HepG2 (cell line): Measurements from ENCODE around the gene SLC13A3. TPM values are rescaled to one million over a fixed set of nuclear protein-coding genes. Genes with fewer than 3 reads are reported as not detected.
A peak's percentile ranks its signal among the peaks of the same experiment; 100 is the strongest.

Source experiments
- GFI1 ChIP-seq: sonication (generic); formaldehyde crosslinking; IDR thresholded peaks from 2 replicates; pipeline ENCODE4 v1.5.0; 2020; ENCODE audit warnings: missing genetic modification reagents, mild to moderate bottlenecking, borderline replicate concordance
- NR2F6 ChIP-seq, 2 experiments: IDR thresholded peaks; 2 replicates each; pipeline ENCODE4 v1.6.1; 2016; ENCODE audit warnings: antibody characterized with exemption in 1 of 2, mild to moderate bottlenecking in 1 of 2
- RARA ChIP-seq: IDR thresholded peaks from 2 replicates; pipeline ENCODE4 v1.6.1; 2016; ENCODE audit warnings: missing genetic modification reagents, missing compliant biosample characterization
- SMC3 ChIP-seq: IDR thresholded peaks from 2 replicates; pipeline ENCODE4 v1.6.1; 2011; ENCODE audit warnings: low read length, improper control_type of control experiment
- SRSF4 ChIP-seq: fragments of 200-400 bp; formaldehyde crosslinking; IDR thresholded peaks from one replicate; pipeline ENCODE4 v1.6.1; 2018; ENCODE audit warnings: mild to moderate bottlenecking, low read depth, low read length, moderate library complexity; ENCODE audit not compliant: poor library complexity, severe bottlenecking
- TBL1XR1 ChIP-seq: fragments of 150-350 bp; IDR thresholded peaks from 2 replicates; pipeline ENCODE4 v1.6.1; 2014; ENCODE audit warnings: borderline replicate concordance, low read length; ENCODE audit not compliant: partially characterized antibody
- ZBTB3 ChIP-seq: sonication (generic); formaldehyde crosslinking; IDR thresholded peaks from 2 replicates; pipeline ENCODE4 v1.4.0; 2020; ENCODE audit warnings: low read depth, mild to moderate bottlenecking, moderate library complexity, missing genetic modification reagents, borderline replicate concordance
- ZNF101 ChIP-seq: sonication (generic); formaldehyde crosslinking; IDR thresholded peaks from 2 replicates; pipeline ENCODE4 v1.4.0; 2020; ENCODE audit warnings: mild to moderate bottlenecking, low read depth, missing genetic modification reagents, borderline replicate concordance
- ZNF124 ChIP-seq: sonication (generic); formaldehyde crosslinking; IDR thresholded peaks from 2 replicates; pipeline ENCODE4 v1.4.0; 2020; ENCODE audit warnings: missing genetic modification reagents
- ZNF557 ChIP-seq: sonication (generic); formaldehyde crosslinking; IDR thresholded peaks from 2 replicates; pipeline ENCODE4 v1.4.0; 2020; ENCODE audit warnings: missing genetic modification reagents
- ZSCAN21 ChIP-seq: sonication (generic); formaldehyde crosslinking; IDR thresholded peaks from 2 replicates; pipeline ENCODE4 v1.8.0; 2022; ENCODE audit warnings: mild to moderate bottlenecking, missing genetic modification reagents, moderate library complexity, borderline replicate concordance
- ZSCAN25 ChIP-seq: sonication (generic); formaldehyde crosslinking; IDR thresholded peaks from 2 replicates; pipeline ENCODE4 v1.8.0; 2022; ENCODE audit warnings: mild to moderate bottlenecking, missing genetic modification reagents
- polyA plus RNA-seq, 8 experiments: library from polyadenylated mRNA; depleted of rRNA in 3 of 8; stranded (reverse) in 7 of 8; unstranded in 1 of 8; fragments of >200 nt; fragmentation: Illumina TruSeq in 4 of 8; extraction: Trizol in 4 of 8; gene quantifications; 2 replicates each; pipeline versions ENCODE4 v1.2.1 to v1.2.3, GENCODE V29; 2011 to 2016; ENCODE audit warnings: low read depth in 4 of 8, missing spikeins in 1 of 8, mixed read lengths in 1 of 8; ENCODE audit not compliant: insufficient read depth in 1 of 8
- total RNA-seq, 5 experiments: library from RNA; depleted of rRNA; stranded (reverse); fragments of >200 nt; fragmentation: Illumina TruSeq; extraction: Trizol; gene quantifications; 2 replicates each; pipeline ENCODE4 v1.2.3, GENCODE V29; 2016; ENCODE audit warnings: low read depth in 1 of 5
- TF ChIP-seq, protein P1 (sequence below), 2 experiments: IDR thresholded peaks; 2 replicates each; pipeline ENCODE4 v1.6.1; 2011 to 2012; ENCODE audit warnings: low read length in 2 of 2, borderline replicate concordance in 1 of 2, low read depth in 1 of 2, mild to moderate bottlenecking in 1 of 2, moderate library complexity in 1 of 2
- TF ChIP-seq, protein P2 (sequence below): sonication (generic); formaldehyde crosslinking; IDR thresholded peaks from 2 replicates; pipeline ENCODE4 v1.5.0; 2020; ENCODE audit warnings: mild to moderate bottlenecking, missing genetic modification reagents, borderline replicate concordance
- TF ChIP-seq, protein P3 (sequence below): sonication (generic); formaldehyde crosslinking; IDR thresholded peaks from 2 replicates; pipeline ENCODE4 v1.5.1; 2020; ENCODE audit warnings: missing genetic modification reagents, mild to moderate bottlenecking, borderline replicate concordance

SLC13A3 gene
- total and polyA plus RNA-seq, 2 of the 13 experiments (the other 11 are each of a cell fraction or from before 2014, with no cell fraction given) = 66.5 to 76.0 TPM

DNA sequence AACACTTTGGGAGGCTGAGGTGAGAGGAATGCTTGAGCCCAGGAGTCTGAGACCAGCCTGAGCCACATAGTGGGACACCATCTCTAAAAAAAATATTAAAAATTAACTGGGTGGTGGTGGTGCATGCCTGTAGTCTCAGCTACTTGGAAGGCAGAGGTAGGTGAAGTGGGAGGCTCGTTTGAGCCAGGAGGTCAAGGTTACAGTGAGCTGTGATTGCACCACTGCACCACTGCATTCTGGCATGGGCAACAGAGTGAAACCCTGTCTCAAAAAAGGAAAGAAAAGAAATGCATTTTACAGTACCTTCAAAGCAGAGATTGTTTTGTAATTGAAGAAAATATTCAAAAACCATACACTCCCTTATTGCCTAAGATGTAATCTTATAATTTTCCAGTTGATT lies 107.3 kb downstream of the SLC13A3 start (continued):
- TF ChIP-seq, protein P1, sequence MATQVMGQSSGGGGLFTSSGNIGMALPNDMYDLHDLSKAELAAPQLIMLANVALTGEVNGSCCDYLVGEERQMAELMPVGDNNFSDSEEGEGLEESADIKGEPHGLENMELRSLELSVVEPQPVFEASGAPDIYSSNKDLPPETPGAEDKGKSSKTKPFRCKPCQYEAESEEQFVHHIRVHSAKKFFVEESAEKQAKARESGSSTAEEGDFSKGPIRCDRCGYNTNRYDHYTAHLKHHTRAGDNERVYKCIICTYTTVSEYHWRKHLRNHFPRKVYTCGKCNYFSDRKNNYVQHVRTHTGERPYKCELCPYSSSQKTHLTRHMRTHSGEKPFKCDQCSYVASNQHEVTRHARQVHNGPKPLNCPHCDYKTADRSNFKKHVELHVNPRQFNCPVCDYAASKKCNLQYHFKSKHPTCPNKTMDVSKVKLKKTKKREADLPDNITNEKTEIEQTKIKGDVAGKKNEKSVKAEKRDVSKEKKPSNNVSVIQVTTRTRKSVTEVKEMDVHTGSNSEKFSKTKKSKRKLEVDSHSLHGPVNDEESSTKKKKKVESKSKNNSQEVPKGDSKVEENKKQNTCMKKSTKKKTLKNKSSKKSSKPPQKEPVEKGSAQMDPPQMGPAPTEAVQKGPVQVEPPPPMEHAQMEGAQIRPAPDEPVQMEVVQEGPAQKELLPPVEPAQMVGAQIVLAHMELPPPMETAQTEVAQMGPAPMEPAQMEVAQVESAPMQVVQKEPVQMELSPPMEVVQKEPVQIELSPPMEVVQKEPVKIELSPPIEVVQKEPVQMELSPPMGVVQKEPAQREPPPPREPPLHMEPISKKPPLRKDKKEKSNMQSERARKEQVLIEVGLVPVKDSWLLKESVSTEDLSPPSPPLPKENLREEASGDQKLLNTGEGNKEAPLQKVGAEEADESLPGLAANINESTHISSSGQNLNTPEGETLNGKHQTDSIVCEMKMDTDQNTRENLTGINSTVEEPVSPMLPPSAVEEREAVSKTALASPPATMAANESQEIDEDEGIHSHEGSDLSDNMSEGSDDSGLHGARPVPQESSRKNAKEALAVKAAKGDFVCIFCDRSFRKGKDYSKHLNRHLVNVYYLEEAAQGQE (IDR thresholded peaks at IDR 0.05; ENCODE audit: borderline replicate concordance in 1 of 2, low read depth in 1 of 2, low read length in 2 of 2) = no peak
- TF ChIP-seq ZNF101 (no peak), ZSCAN25 (peak; percentile 70; the same call in 1 of the 2 replicates), SMC3 (no peak), NR2F6 (IDR thresholded peaks at IDR 0.05) (peak; percentile 78), NR2F6 (CRISPR knock-in tag; IDR thresholded peaks at IDR 0.05) (peak; percentile 73), GFI1 (CRISPR knock-in tag) (peak; percentile 62; the same call in 1 of the 2 replicates), TBL1XR1 (no peak), ZBTB3 (peak; percentile 85; the same call in 1 of the 2 replicates), ZSCAN21 (CRISPR knock-in tag) (no peak), ZNF557 (CRISPR knock-in tag) (0 out of 2 replicates have a peak, but pooled peaks have one; percentile 45), RARA (CRISPR knock-in tag) (peak; percentile 58), ZNF124 (no peak), SRSF4 (no peak)
- TF ChIP-seq, protein P2, sequence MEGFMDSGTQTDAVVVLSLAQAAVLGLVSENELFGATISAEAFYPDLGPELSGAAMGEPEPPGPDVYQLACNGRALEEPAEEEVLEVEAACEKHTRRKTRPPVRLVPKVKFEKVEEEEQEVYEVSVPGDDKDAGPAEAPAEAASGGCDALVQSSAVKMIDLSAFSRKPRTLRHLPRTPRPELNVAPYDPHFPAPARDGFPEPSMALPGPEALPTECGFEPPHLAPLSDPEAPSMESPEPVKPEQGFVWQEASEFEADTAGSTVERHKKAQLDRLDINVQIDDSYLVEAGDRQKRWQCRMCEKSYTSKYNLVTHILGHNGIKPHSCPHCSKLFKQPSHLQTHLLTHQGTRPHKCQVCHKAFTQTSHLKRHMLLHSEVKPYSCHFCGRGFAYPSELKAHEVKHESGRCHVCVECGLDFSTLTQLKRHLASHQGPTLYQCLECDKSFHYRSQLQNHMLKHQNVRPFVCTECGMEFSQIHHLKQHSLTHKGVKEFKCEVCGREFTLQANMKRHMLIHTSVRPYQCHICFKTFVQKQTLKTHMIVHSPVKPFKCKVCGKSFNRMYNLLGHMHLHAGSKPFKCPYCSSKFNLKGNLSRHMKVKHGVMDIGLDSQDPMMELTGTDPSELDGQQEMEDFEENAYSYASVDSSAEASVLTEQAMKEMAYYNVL (CRISPR knock-in tag) = no peak
- TF ChIP-seq, protein P3, sequence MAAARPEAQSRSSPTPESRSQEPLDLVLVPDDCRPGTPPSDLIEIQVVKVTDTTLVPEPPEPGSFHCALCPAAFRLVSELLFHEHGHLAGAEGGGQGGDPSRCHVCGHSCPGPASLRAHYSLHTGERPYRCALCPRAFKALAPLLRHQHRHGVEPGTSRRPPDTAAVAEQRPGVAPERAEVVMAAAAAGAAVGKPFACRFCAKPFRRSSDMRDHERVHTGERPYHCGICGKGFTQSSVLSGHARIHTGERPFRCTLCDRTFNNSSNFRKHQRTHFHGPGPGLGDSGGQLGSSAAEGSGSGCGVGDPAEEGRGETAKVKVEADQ (CRISPR knock-in tag) = peak; percentile 40; the same call in 1 of the 2 replicates
